T-cell (primary cell): ENCODE data around the gene HOXA7. TPM values are rescaled to one million over a fixed set of nuclear protein-coding genes. Genes with fewer than 3 reads are reported as not detected.
A peak's percentile ranks its signal among the peaks of the same experiment; 100 is the strongest.

ENCODE experiments used
- ATAC-seq, 4 experiments: fragments of 200-7000 bp in 3 of 4; fragments of 150-1000 bp in 1 of 4; cut with Tn5 transposase; replicated peaks in 1 of 4; 1 replicate in 3 of 4; 2 replicates in 1 of 4; pipeline ENCODE4 v1.10.0; 2021; ENCODE audit warnings: moderate library complexity in 3 of 4, mild to moderate bottlenecking in 2 of 4, moderate number of reproducible peaks in 1 of 4
- CTCF ChIA-PET, 2 donors: fragments of 300-600 bp; sonication (Branson Sonifier 250); formaldehyde crosslinking; loops; one replicate each; lab custom pipeline; 2022; ENCODE audit warnings: antibody characterized with exemption in 2 of 2; lab: Charles Lee
- POLR2A ChIA-PET, 2 donors: fragments of 300-600 bp; sonication (Branson Sonifier 250); formaldehyde crosslinking; loops; one replicate each; lab custom pipeline; 2022; ENCODE audit warnings: antibody characterized with exemption in 2 of 2; lab: Charles Lee
- DNase-seq, 35 experiments: peaks; one replicate each; pipeline versions ENCODE4 v3.0.0 to v3.0.0-alpha.2; 2013 to 2023
- H3K27ac ChIP-seq: one replicate; pipeline ENCODE4 v1.5.1; 2013; ENCODE audit warnings: low read length
- H3K27me3 ChIP-seq, 2 experiments: replicated peaks in 1 of 2; 1 replicate in 1 of 2; 2 replicates in 1 of 2; pipeline versions ENCODE4 v1.6.1 to v1.7.0; 2013; ENCODE audit warnings: low read length in 1 of 2, mixed read lengths in 1 of 2; ENCODE audit not compliant: control insufficient read depth in 2 of 2, insufficient read depth in 2 of 2; ENCODE audit errors: extremely low read depth in 1 of 2
- H3K36me3 ChIP-seq, 2 donors: 1 replicate in 1 of 2; 2 replicates in 1 of 2; pipeline versions ENCODE4 v1.6.1 to v1.7.0; 2013; ENCODE audit warnings: low read length in 1 of 2; ENCODE audit not compliant: control insufficient read depth in 2 of 2, insufficient read depth in 1 of 2; ENCODE audit errors: extremely low read depth in 1 of 2
- H3K4me1 ChIP-seq, 2 experiments: 1 replicate in 1 of 2; 2 replicates in 1 of 2; pipeline versions ENCODE4 v1.6.1 to v1.7.0; 2013; ENCODE audit warnings: low read length in 2 of 2, mixed read lengths in 1 of 2; ENCODE audit not compliant: insufficient read depth in 2 of 2, control insufficient read depth in 1 of 2; ENCODE audit errors: extremely low read depth in 1 of 2
- H3K4me3 ChIP-seq, 2 donors: 1 replicate in 1 of 2; 2 replicates in 1 of 2; pipeline versions ENCODE4 v1.5.1 to v1.7.0; 2013; ENCODE audit warnings: mild to moderate bottlenecking in 2 of 2, low read length in 1 of 2, moderate library complexity in 1 of 2; ENCODE audit not compliant: control insufficient read depth in 1 of 2; ENCODE audit errors: extremely low read depth in 1 of 2
- H3K9me3 ChIP-seq: 2 replicates; pipeline ENCODE4 v1.7.0; 2013
- H3K27ac Mint-ChIP-seq, 2 donors: one replicate each; pipeline ENCODE4 v1.8.0; 2020 to 2021; ENCODE audit warnings: mild to moderate bottlenecking in 2 of 2, mixed read lengths in 2 of 2
- H3K27me3 Mint-ChIP-seq, 2 donors: one replicate each; pipeline ENCODE4 v1.8.0; 2021 to 2022; ENCODE audit warnings: mixed read lengths in 2 of 2
- H3K36me3 Mint-ChIP-seq: one replicate; pipeline ENCODE4 v1.8.0; 2021; ENCODE audit warnings: mixed read lengths
- H3K4me1 Mint-ChIP-seq, 3 donors: one replicate each; pipeline ENCODE4 v1.8.0; 2020 to 2022; ENCODE audit warnings: mixed read lengths in 3 of 3, mild to moderate bottlenecking in 1 of 3
- H3K4me3 Mint-ChIP-seq, 3 donors: one replicate each; pipeline ENCODE4 v1.8.0; 2020 to 2022; ENCODE audit warnings: mild to moderate bottlenecking in 3 of 3, mixed read lengths in 3 of 3, moderate library complexity in 3 of 3
- H3K9me3 Mint-ChIP-seq, 3 donors: one replicate each; pipeline ENCODE4 v1.8.0; 2020 to 2022; ENCODE audit warnings: mixed read lengths in 3 of 3
- WGBS: methylation state at CpG from one replicate; pipeline ENCODE4 v1.1.5; 2013; ENCODE audit warnings: missing lambda C conversion rate; ENCODE audit not compliant: insufficient coverage; 5-methylcytosine and 5-hydroxymethylcytosine counted together
- total RNA-seq, 35 experiments: library from RNA in 6 of 35; stranded (reverse) in 6 of 35; fragments of 120-200 nt in 1 of 35; gene quantifications; one replicate each; pipeline versions ENCODE4 v1.2.1 to v1.2.4 and lab custom pipeline; 2013 to 2026

Gene HOXA7
- total RNA-seq, 5 donors from 2014 or later (not counting 1 experiment from before 2014, with no cell fraction given), result 0.67 TPM; not detected in 4

DNA sequence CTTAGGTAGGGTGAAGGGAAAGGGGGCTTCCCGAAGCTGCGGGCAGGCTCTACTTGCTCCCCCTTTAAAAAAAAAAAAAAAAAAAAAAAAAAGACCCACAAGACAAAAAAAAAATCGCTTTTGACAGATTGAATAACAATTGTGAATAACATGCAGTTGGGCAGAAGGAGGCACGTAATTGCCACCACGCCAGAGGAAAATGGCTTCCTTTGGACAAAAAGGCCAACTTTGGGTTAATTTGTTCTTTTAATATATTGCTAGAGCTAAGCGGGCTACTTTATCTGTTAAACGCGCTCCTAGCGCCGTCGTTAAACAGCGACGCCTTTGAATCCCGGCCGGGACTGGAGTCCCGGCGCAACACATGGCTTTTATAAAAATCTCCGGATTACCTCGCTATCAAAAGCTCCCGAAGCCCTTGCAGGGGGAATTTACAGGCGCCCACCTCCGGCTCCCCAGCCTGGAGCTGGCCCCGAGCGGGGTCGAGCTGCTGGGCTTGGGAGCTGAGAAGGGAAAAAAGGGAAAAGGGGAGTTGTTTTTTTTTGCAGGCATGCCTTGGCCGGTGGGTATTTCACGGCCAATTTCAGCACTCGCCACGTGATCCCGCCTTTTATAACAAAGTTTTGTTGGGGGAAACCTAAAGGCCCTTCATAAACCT lies 27.3 kb upstream of the HOXA7 start:
- Mint-ChIP-seq H3K36me3 (no peaks in the 10 kb centered on the region), H3K9me3 (no peaks in the 10 kb centered on the region), H3K4me3 (peak overlapping the region; percentile 39 to 71 (median 41)), H3K27ac (no peak overlapping the region), H3K4me1 (peaks cover 43 to 58% (median 50%) of the 10 kb centered on the region in 3 donors), H3K27me3 (peaks cover 58 to 89% of the 10 kb centered on the region in 2 donors)
- Histone ChIP-seq H3K27me3 (peaks cover 31 to 95% of the 10 kb centered on the region in 2 experiments), H3K4me3 (peak overlapping the region; percentile 11 to 55), H3K4me1 (peaks cover 27 to 65% of the 10 kb centered on the region in 2 experiments), H3K9me3 (no peaks in the 10 kb centered on the region), H3K36me3 (no peaks in the 10 kb centered on the region), H3K27ac (no peak overlapping the region)
- DNase-seq (peak in 3 of 35 experiments; percentile 5 to 20 (median 6)), ATAC-seq (no peak)
- 4% methylated on average over 23 of the region's 30 CpGs for WGBS
- POLR2A ChIA-PET, result interaction anchor here in 1 of 2 donors (0.6 kb wide), 1 partner anchor 12 kb away, joined by 3 read pairs; no protein-coding TSS in a partner anchor
- CTCF ChIA-PET, result interaction anchor here in 1 of 2 donors (0.6 to 1.5 kb wide), 2 partner anchors 33 to 886 kb away, joined by 3 to 6 read pairs; no protein-coding TSS in a partner anchor

DNA sequence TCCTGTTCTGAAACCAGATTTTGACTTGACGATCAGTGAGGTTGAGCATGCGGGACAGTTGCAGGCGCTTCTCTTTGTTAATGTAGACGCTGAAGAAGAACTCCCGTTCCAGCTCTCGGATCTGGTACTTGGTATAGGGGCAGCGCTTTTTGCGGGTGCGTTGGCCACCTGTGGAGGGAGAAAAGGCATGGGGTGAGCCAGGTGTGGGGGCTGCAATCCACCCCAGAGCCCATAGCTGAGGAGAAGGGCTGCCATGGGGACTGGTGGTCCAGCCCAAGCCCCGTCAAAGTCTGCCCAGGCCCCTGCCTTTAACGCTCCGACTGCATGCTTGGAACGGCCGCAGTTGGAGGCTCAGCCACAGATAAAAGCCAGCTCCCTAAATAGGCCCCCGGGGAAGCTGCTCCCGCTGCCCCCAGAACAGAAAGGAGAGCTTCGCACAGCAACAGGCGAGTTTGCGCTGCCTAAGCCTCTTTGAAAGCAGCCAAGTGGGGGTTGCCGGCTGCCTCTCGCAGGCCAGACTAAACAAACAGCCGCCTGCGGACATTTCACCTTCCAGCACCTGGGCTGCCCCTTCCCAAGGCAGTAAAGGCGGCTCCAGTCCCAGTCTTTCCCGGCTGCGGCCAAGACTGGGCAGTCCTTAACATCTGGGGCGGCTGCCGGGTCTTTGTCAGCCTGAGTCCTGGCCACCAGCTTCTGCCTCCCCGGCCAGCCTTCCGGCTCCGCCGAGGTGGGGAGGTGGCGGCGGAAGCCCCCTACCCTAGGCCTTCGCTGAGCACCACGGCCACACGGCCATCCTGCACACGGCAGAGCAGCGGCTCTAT lies 26.6 kb upstream of the HOXA7 start:
- peaks cover 36 to 51% (median 43%) of the 10 kb centered on the region in 3 donors for H3K4me1 Mint-ChIP-seq

DNA sequence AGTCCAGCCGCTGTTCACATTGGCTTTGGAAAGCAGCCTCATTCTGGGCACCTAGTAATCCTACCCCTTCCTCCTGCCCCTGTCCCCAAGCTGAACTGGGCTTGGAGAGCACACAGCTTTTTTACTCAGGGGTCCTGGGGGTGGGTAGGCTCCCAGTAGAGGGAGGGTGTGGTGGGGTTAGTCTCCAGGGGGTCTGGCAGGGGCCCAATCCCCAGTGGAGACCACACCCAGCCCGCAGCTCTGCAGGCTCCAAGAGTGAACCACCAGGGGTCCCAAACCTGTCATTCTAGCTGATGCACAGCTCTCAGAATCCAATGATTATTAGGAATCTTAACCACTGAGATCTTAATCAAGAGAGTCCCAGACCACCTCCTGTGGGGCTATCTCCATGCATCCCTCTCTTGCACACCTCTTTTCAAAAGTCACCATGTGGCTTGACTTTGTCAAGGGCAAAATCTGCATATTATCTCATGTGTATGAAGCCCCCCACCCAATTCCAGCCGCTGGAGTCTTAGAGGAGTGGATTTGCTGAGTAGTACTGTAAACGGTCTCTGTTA lies 25.9 kb upstream of the HOXA7 start:
- WGBS, result no CpG with 5 or more reads among the region's 4 CpGs
- peak overlapping the region in 1 of 2 donors; percentile 2 for H3K27ac Mint-ChIP-seq
- no peak overlapping the region for H3K4me3 ChIP-seq
- CTCF ChIA-PET, result interaction anchor here in 1 of 2 donors (0.6 kb wide), 2 partner anchors 19 to 477 kb away, joined by 7 to 9 read pairs; no protein-coding TSS in a partner anchor
- H3K4me3 Mint-ChIP-seq, result peak overlapping the region in 1 of 3 donors; percentile 5
- H3K27me3 ChIP-seq, result peaks cover 30 to 88% of the 10 kb centered on the region in 2 experiments
- POLR2A ChIA-PET, result no interaction called here
- DNase-seq (peak in 1 of 35 experiments; percentile 2), ATAC-seq (no peak)
- H3K9me3 Mint-ChIP-seq, result no peaks in the 10 kb centered on the region
- peaks cover 19 to 51% of the 10 kb centered on the region in 2 experiments for H3K4me1 ChIP-seq
- no peaks in the 10 kb centered on the region for H3K9me3 ChIP-seq
- H3K27me3 Mint-ChIP-seq, result peaks cover 55 to 87% of the 10 kb centered on the region in 2 donors
- H3K27ac ChIP-seq, result no peak overlapping the region
- peaks cover 28 to 45% (median 37%) of the 10 kb centered on the region in 3 donors for H3K4me1 Mint-ChIP-seq
- H3K36me3 Mint-ChIP-seq, result no peaks in the 10 kb centered on the region
- no peaks in the 10 kb centered on the region for H3K36me3 ChIP-seq

More for the DNA sequence above, 26.6 kb upstream of the HOXA7 start:
- Histone ChIP-seq H3K27me3 (peaks cover 31 to 90% of the 10 kb centered on the region in 2 experiments), H3K9me3 (no peaks in the 10 kb centered on the region), H3K27ac (no peak overlapping the region), H3K4me3 (no peak overlapping the region), H3K4me1 (peaks cover 22 to 58% of the 10 kb centered on the region in 2 experiments), H3K36me3 (no peaks in the 10 kb centered on the region)
- 27% methylated on average over 34 of the region's 39 CpGs for WGBS
- Mint-ChIP-seq H3K36me3 (no peaks in the 10 kb centered on the region), H3K4me3 (peak overlapping the region in 1 of 3 donors; percentile 71), H3K27ac (peak overlapping the region in 1 of 2 donors; percentile 2), H3K27me3 (peaks cover 55 to 87% of the 10 kb centered on the region in 2 donors), H3K9me3 (no peaks in the 10 kb centered on the region)
- ChIA-PET POLR2A (interaction anchor here in 1 of 2 donors (0.6 kb wide), 1 partner anchor 13 kb away, joined by 3 read pairs; no protein-coding TSS in a partner anchor), CTCF (interaction anchor here in 1 of 2 donors (0.6 kb wide), 1 partner anchor 886 kb away, joined by 6 read pairs; no protein-coding TSS in a partner anchor)
- peak in 4 of 35 experiments; percentile 7 to 22 (median 14) for DNase-seq
- no peak for ATAC-seq

DNA sequence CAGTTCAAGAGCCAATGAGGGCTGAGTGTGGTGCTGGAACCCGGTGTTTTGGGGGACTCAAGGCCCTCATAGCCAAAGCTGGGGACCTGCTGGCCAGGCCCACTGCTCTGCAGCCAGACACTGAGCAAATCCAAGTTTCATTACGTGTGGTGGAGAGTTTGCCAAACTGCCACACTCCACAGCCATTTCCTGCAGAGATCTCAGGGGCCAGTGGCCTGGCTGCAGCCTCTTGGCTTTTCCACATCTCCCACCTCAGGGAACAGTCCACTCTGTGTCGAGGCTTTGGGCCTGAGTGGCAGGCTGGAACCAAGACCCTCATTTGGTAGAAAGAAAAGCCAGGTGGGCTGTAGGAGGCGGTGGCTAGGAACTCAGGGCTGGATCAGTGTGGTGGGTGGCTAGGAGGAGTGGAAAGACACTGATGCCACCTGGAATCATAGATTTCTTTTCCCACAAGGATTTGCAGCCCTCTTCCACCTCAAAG lies 25.4 kb upstream of the HOXA7 start:
- Mint-ChIP-seq H3K4me1 (peaks cover 26 to 41% (median 33%) of the 10 kb centered on the region in 3 donors), H3K36me3 (no peaks in the 10 kb centered on the region), H3K9me3 (no peaks in the 10 kb centered on the region), H3K4me3 (no peak overlapping the region), H3K27me3 (peaks cover 52 to 87% of the 10 kb centered on the region in 2 donors), H3K27ac (no peak overlapping the region)
- Histone ChIP-seq H3K4me1 (peaks cover 19 to 48% of the 10 kb centered on the region in 2 experiments), H3K9me3 (no peaks in the 10 kb centered on the region), H3K4me3 (no peak overlapping the region), H3K27me3 (peaks cover 25 to 89% of the 10 kb centered on the region in 2 experiments), H3K36me3 (no peaks in the 10 kb centered on the region), H3K27ac (no peak overlapping the region)
- DNase-seq (peak in 3 of 35 experiments; percentile 5 to 10 (median 8)), ATAC-seq (no peak)
- ChIA-PET CTCF (interaction anchor here in 1 of 2 donors (0.6 kb wide), 2 partner anchors 19 to 476 kb away, joined by 7 to 9 read pairs; no protein-coding TSS in a partner anchor), POLR2A (no interaction called here)
- WGBS, result 100% methylated on average over 2 of the region's 4 CpGs

DNA sequence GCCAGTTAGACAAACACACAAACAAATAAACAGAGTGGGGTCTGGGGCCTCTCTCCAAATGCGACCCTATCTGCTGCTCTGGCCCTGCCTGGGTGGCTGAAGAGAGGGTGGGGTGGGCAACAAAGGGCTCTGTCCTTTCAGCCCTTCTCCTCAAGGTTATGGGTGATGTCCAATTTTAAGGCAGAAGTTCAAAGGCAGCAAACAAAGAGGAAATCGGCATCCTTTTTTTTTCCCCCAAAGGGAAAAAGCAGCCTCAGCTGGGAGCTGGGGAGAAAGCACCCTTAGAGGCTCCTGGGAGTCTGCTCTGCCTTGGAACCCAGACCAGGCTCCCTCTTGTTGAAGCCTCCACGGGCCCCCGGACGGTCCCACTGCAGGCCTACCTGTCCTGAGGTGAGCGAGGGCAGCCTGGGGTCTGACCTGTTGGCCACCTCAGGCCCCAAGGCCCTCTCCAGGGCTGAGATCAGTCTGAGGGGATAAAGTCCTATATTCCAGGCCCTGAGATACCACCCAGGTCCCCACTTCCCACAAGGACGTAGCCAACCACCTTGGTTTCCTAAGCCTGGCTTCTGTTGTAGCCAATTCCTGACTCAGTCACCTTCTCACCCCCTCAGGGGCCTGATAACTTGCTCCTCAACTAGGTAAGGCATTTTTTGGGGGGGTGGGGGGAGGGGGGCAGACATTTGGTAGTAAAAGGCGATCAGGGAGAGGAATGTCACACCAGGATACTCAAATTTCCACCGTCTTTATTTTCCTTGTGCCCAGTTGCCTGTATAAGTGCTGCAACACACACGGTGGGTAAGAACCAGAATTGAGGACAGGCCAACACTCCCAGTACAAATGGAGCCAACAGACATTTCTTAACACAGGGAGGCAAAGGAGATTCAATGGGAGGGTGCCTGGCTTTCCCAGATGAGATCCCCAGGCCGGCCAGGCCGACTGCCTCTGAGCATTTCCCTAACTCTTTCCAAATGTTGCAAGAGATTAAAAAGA lies 24.3 kb upstream of the HOXA7 start:
- Mint-ChIP-seq H3K27ac (no peak overlapping the region), H3K4me3 (no peak overlapping the region), H3K9me3 (no peaks in the 10 kb centered on the region), H3K36me3 (no peaks in the 10 kb centered on the region), H3K4me1 (peaks cover 18 to 32% (median 25%) of the 10 kb centered on the region in 3 donors), H3K27me3 (peaks cover 42 to 87% of the 10 kb centered on the region in 2 donors)
- ChIA-PET POLR2A (interaction anchor here in 1 of 2 donors (0.6 kb wide), 1 partner anchor 329 kb away, joined by 8 read pairs; no protein-coding TSS in a partner anchor), CTCF (interaction anchor here (0.5 to 2.2 kb wide), 11 partner anchors 10 to 1334 kb away, joined by 3 to 26 read pairs (median 3); no protein-coding TSS in a partner anchor)
- DNase-seq (peak in 1 of 35 experiments; percentile 10), ATAC-seq (no peak)
- H3K4me3 ChIP-seq, result no peak overlapping the region
- H3K4me1 ChIP-seq, result peaks cover 13 to 40% of the 10 kb centered on the region in 2 experiments
- no peaks in the 10 kb centered on the region for H3K36me3 ChIP-seq
- 97% methylated on average over 5 of the region's 12 CpGs for WGBS
- H3K9me3 ChIP-seq, result no peaks in the 10 kb centered on the region
- peaks cover 16 to 90% of the 10 kb centered on the region in 2 experiments for H3K27me3 ChIP-seq
- H3K27ac ChIP-seq, result no peak overlapping the region
